Omental fat pad (tissue), 4 donors: ENCODE measurements around the gene ADD3. TPM values are rescaled to one million over a fixed set of nuclear protein-coding genes. Genes with fewer than 3 reads are reported as not detected.

ENCODE experiments used
- ATAC-seq: fragments of 150-250 bp; one replicate; pipeline ENCODE4 v1.9.1; 2016; ENCODE audit warnings: mild to moderate bottlenecking, moderate library complexity; ENCODE audit not compliant: low FRiP score
- DNase-seq: peaks from one replicate; pipeline ENCODE4 v3.0.0-alpha.2; 2019; ENCODE audit warnings: low spot score
- total RNA-seq, 4 donors: library from RNA; depleted of rRNA; stranded (reverse); fragments of >200 nt; gene quantifications; one replicate each; pipeline ENCODE4 v1.1.0, GENCODE V29; 2016
- TF ChIP-seq, protein P1 (sequence below), 3 donors: fragments of 450-650 bp; IDR thresholded peaks; one replicate each; pipeline ENCODE4 v1.5.1; 2016 to 2017; ENCODE audit warnings: antibody characterized with exemption in 3 of 3, mild to moderate bottlenecking in 3 of 3, moderate library complexity in 2 of 3

Gene ADD3
- total RNA-seq, 4 donors from 2014 or later = 85.4 to 647 (median 252) TPM

DNA sequence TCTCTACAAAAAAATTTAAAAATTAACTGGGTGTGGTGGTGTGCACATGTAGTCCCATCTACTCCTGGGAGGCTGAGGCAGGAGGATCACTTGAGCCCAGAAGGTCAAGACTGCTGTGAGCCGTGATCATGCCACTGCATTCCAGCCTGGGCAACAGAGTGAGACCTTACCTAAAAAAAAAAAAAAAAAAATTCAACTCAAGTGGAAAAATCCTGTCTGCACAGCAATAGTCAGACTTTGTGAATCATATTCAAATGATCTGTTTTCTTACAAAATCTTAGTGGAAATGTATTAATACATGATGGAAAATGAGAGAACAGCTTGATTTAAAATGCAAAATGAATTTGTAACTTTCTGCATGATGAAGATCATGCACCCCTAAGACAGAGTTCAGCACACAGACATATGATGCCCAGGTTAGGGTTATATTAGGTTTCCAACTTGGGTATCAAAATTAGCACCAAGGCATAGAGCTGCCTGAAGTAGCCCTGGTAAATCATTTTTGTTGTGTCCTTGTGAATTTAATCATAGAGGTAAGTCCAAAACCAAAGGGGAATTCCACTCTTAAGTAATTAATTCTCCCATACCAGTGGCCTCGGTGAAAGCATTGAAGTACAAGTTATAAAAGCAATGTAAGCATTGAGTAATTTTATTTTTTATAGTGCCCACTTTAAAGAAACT, 93.8 kb downstream of the ADD3 start:
- TF ChIP-seq, protein P1, sequence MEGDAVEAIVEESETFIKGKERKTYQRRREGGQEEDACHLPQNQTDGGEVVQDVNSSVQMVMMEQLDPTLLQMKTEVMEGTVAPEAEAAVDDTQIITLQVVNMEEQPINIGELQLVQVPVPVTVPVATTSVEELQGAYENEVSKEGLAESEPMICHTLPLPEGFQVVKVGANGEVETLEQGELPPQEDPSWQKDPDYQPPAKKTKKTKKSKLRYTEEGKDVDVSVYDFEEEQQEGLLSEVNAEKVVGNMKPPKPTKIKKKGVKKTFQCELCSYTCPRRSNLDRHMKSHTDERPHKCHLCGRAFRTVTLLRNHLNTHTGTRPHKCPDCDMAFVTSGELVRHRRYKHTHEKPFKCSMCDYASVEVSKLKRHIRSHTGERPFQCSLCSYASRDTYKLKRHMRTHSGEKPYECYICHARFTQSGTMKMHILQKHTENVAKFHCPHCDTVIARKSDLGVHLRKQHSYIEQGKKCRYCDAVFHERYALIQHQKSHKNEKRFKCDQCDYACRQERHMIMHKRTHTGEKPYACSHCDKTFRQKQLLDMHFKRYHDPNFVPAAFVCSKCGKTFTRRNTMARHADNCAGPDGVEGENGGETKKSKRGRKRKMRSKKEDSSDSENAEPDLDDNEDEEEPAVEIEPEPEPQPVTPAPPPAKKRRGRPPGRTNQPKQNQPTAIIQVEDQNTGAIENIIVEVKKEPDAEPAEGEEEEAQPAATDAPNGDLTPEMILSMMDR (IDR thresholded peaks at IDR 0.05) = no peak
- ATAC-seq = no peak
- no peak for DNase-seq

DNA sequence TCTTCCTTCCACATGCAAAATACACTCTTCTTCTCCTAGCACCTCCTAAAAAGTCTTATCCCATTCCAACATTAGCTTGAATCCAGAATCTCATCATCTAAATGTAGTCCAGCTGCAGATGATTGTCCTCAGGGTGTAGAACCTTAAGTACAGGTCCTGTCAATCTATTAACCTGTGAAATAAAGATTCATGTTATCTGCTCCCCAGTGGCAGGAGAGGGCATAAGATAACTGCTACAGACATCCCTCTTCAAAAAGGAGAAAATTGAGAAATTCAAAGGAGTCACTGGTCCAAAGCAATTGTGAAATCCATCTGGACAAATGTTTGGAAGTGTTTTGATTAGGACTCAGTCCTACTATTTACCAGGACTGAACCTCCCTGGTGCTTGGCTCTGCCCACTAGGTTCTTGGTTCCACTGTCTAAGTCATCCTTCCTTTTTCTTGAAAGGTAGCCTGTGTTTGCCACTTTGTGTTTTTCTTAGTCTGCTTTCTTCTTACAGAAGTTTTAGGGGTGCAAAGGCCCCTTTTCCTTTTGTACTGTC, 96.2 kb downstream of the ADD3 start:
- ATAC-seq (no peak), DNase-seq (no peak)
- TF ChIP-seq, protein P1 (IDR thresholded peaks at IDR 0.05) = no peak

DNA sequence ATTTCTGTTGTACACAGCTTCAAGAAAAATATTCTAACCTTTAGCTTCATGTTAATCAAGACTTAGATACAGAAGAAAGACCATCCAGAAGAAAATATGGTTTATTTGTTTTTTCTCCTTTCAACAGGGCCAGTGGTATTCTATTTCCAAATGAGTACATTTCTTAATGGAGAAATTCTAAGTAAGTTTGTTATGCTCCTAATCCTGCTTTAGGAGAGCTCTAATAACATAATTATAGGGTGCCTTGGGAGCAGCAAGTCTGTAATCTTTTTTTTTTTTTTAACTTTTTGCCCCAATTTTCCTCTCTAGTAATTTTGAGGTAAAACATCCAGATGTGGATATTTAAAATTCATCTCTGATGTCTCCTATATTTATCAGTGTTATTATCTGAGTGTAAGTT, 98.1 kb downstream of the ADD3 start:
- ATAC-seq = no peak
- no peak for DNase-seq
- TF ChIP-seq, protein P1 (IDR thresholded peaks at IDR 0.05) = no peak

DNA sequence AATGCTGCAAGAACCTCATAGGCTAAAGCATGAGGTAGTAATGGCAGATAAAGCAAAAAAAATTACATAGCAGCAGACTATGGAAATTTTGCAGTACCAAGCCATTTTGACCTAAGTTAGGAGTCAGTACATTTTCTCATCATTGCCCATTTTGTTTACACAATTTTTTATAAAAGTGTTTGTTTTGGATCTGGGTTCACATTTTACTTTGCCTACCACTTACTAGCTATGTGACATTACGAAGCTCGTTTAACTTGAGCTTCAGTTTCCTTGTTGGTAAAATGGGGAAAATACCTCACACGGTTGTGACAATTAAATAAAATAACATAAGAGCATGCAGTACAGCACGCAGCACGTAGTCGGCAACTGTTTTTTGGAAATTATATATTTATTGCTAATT, 99.6 kb downstream of the ADD3 start:
- TF ChIP-seq, protein P1 (IDR thresholded peaks at IDR 0.05) = no peak
- no peak for ATAC-seq
- DNase-seq = no peak

DNA sequence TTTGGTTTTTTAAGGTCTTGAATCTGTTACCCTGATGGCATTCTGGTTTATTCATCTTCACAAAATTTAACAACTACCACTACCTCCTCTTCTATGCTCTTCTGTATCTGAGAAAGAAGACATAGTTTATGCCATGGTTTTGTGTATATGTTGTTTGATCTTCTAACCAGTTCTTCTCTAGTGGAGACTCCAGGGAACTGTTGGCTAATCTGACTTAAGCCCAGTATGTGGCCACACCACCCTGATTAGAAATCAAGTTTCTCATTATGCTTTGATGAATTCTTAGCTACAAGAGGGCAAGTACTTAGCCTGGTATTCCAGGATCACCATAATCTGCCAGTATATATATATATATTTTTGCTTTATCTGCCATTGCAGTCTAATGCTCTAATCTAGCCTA, 100.1 kb downstream of the ADD3 start:
- DNase-seq = no peak
- no peak for ATAC-seq
- TF ChIP-seq, protein P1 (IDR thresholded peaks at IDR 0.05) = no peak

DNA sequence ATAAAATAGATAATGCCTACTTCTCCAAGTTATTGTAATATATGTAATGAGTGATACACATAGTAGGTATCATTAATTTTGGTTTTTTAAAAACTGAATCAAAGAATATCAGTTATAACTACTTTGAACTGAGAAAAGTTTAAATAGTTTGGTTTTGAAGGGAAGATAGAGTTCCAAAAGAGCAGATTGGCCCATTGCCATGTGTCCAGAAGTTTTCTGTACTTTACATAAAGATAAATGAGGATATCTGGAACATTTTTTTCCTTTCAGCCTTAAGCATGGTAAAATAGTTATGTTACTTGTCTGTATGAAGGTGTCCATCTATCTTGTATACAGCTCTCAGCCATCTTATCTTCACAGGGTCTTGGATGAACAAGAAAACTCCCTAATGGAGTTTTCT, 101.7 kb downstream of the ADD3 start:
- TF ChIP-seq, protein P1 (IDR thresholded peaks at IDR 0.05) = no peak
- DNase-seq (no peak), ATAC-seq (no peak)

DNA sequence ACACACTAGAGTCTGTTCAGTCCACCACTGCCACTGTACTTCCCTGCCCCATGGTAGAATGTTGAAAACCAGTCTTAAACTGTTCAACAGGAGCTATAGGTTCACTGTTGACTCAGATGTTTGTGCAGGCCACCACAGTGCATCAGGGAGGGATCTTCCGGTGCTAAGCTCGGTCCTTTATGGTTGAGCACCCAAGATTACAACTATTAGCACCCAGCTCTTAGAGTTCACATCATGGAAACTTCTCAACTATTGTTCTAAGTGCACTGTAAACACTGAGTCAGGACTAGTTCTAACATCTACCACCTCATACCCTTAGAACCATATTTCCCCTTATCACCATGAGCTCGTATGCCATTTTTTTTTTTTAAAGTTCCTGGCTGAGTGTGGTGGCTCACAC, 102.6 kb downstream of the ADD3 start:
- no peak for ATAC-seq
- TF ChIP-seq, protein P1 (IDR thresholded peaks at IDR 0.05) = no peak

More for the DNA sequence above, 102.6 kb downstream of the ADD3 start:
- no peak for DNase-seq
